Measurements from ENCODE around the gene CWC27. TPM values are rescaled to one million over a fixed set of nuclear protein-coding genes. Genes with fewer than 3 reads are reported as not detected.

CWC27 gene
- total RNA-seq, 6 experiments from 2014 or later, result 19.6 to 29.9 (median 25.4) TPM

GRCh38 chr5:64744914-64745313 lies 23.8 kb upstream of the CWC27 start:
- TF ChIP-seq CTCF (IDR thresholded peaks at IDR 0.05), result no peak
- no peak for DNase-seq
- peaks cover under 1% of the 10 kb centered on the region; the same call in 1 of the 2 replicates for H3K36me3 Mint-ChIP-seq (ENCODE audit: low read depth)
- peaks cover 25% of the 10 kb centered on the region for H3K4me1 Mint-ChIP-seq (ENCODE audit: low read depth)
- no peaks in the 10 kb centered on the region for H3K27me3 Mint-ChIP-seq (ENCODE audit: insufficient read depth)
- H3K27ac Mint-ChIP-seq, result no peak overlapping the region
- H3K4me3 Mint-ChIP-seq, result no peak overlapping the region
- no peaks in the 10 kb centered on the region for H3K9me3 Mint-ChIP-seq

- Mint-ChIP-seq H3K27ac (no peak overlapping the region), H3K36me3 (ENCODE audit: low read depth) (no peaks in the 10 kb centered on the region; the same call in 1 of the 2 replicates), H3K4me1 (ENCODE audit: low read depth) (peaks cover 25% of the 10 kb centered on the region), H3K27me3 (ENCODE audit: insufficient read depth) (no peaks in the 10 kb centered on the region), H3K4me3 (no peak overlapping the region), H3K9me3 (no peaks in the 10 kb centered on the region)
- no peak for TF ChIP-seq CTCF (IDR thresholded peaks at IDR 0.05)
- peak; percentile 18 for DNase-seq
Measured at GRCh38 chr5:64746446-64746845, 22.3 kb upstream of the CWC27 start.

GRCh38 chr5:64749385-64749784 lies 19.3 kb upstream of the CWC27 start:
- Mint-ChIP-seq H3K36me3 (ENCODE audit: low read depth) (no peaks in the 10 kb centered on the region; the same call in none of the 2 replicates), H3K4me3 (no peak overlapping the region), H3K4me1 (ENCODE audit: low read depth) (peaks cover 11% of the 10 kb centered on the region), H3K27ac (no peak overlapping the region), H3K9me3 (no peaks in the 10 kb centered on the region), H3K27me3 (ENCODE audit: insufficient read depth) (no peaks in the 10 kb centered on the region)
- no peak for TF ChIP-seq CTCF (IDR thresholded peaks at IDR 0.05)
- DNase-seq, result no peak

- Mint-ChIP-seq H3K27ac (no peak overlapping the region), H3K9me3 (no peaks in the 10 kb centered on the region), H3K36me3 (ENCODE audit: low read depth) (peaks cover 4% of the 10 kb centered on the region; the same call in 1 of the 2 replicates), H3K4me3 (no peak overlapping the region), H3K4me1 (ENCODE audit: low read depth) (peaks cover 7% of the 10 kb centered on the region; the same call in 1 of the 2 replicates), H3K27me3 (ENCODE audit: insufficient read depth) (no peaks in the 10 kb centered on the region; the same call in 1 of the 2 replicates)
- TF ChIP-seq CTCF (IDR thresholded peaks at IDR 0.05), result no peak
- DNase-seq, result no peak
Measured at GRCh38 chr5:64754066-64754465, 14.7 kb upstream of the CWC27 start.

GRCh38 chr5:64758901-64759300 lies 9.8 kb upstream of the CWC27 start:
- no peak for TF ChIP-seq CTCF (IDR thresholded peaks at IDR 0.05)
- no peaks in the 10 kb centered on the region; the same call in 1 of the 2 replicates for H3K27me3 Mint-ChIP-seq (ENCODE audit: insufficient read depth)
- H3K4me3 Mint-ChIP-seq, result no peak overlapping the region
- peaks cover 7% of the 10 kb centered on the region; the same call in 1 of the 2 replicates for H3K4me1 Mint-ChIP-seq (ENCODE audit: low read depth)
- DNase-seq, result no peak
- H3K36me3 Mint-ChIP-seq (ENCODE audit: low read depth), result 0 out of 2 replicates have a peak, but pooled peaks cover 4% of the 10 kb centered on the region
- H3K27ac Mint-ChIP-seq, result no peak overlapping the region
- no peaks in the 10 kb centered on the region for H3K9me3 Mint-ChIP-seq
